Mesenchymal stem cell (in vitro differentiated cells and primary cell): Measurements from ENCODE around the gene TEN1.

ENCODE experiments used
- DNase-seq: peaks from one replicate; pipeline ENCODE4 v3.0.0-alpha.2; 2013
- H2AFZ ChIP-seq: one replicate; pipeline ENCODE4 v1.6.1; 2013; ENCODE audit warnings: low read depth, mild to moderate bottlenecking, control low read depth, inconsistent platforms, low read length, moderate library complexity
- H2AK5ac ChIP-seq: 2 replicates; pipeline ENCODE4 v1.6.1; 2013; ENCODE audit warnings: low read length, moderate library complexity, mild to moderate bottlenecking, inconsistent platforms; ENCODE audit not compliant: severe bottlenecking
- H2BK120ac ChIP-seq: one replicate; pipeline ENCODE4 v1.6.1; 2013; ENCODE audit warnings: low read depth, mild to moderate bottlenecking, inconsistent platforms, low read length, moderate library complexity
- H2BK12ac ChIP-seq, 2 experiments: one replicate each; pipeline ENCODE4 v1.6.1; 2013; ENCODE audit warnings: inconsistent platforms in 2 of 2, low read length in 2 of 2, mild to moderate bottlenecking in 2 of 2, moderate library complexity in 2 of 2, control low read depth in 1 of 2
- H2BK15ac ChIP-seq: one replicate; pipeline ENCODE4 v1.6.1; 2013; ENCODE audit warnings: mild to moderate bottlenecking, low read depth, inconsistent platforms; ENCODE audit not compliant: poor library complexity, severe bottlenecking
- H2BK5ac ChIP-seq: 2 replicates; pipeline ENCODE4 v1.6.1; 2013; ENCODE audit warnings: low read depth, mild to moderate bottlenecking, low read length, control low read depth, inconsistent platforms; ENCODE audit not compliant: poor library complexity, severe bottlenecking
- H3K14ac ChIP-seq, 2 experiments: one replicate each; pipeline ENCODE4 v1.6.1; 2013; ENCODE audit warnings: inconsistent platforms in 2 of 2, low read length in 2 of 2, control low read depth in 1 of 2, mild to moderate bottlenecking in 1 of 2, moderate library complexity in 1 of 2
- H3K18ac ChIP-seq, 2 experiments: one replicate each; pipeline ENCODE4 v1.6.1; 2013; ENCODE audit warnings: inconsistent platforms in 2 of 2, low read length in 2 of 2, control low read depth in 1 of 2, low read depth in 1 of 2, mild to moderate bottlenecking in 1 of 2
- H3K23ac ChIP-seq, 2 experiments: one replicate each; pipeline ENCODE4 v1.6.1; 2013; ENCODE audit warnings: inconsistent platforms in 2 of 2, low read length in 2 of 2, mild to moderate bottlenecking in 2 of 2, moderate library complexity in 2 of 2, control low read depth in 1 of 2
- H3K27ac ChIP-seq: 2 replicates; pipeline ENCODE4 v1.5.1; 2013; ENCODE audit warnings: mild to moderate bottlenecking, moderate library complexity, low read length, control low read depth, inconsistent platforms; ENCODE audit not compliant: poor library complexity, severe bottlenecking
- H3K27me3 ChIP-seq, 2 experiments: 2 replicates each; pipeline versions ENCODE4 v1.6.1 to v1.7.0; 2013; ENCODE audit warnings: low read length in 2 of 2, mild to moderate bottlenecking in 2 of 2, moderate library complexity in 2 of 2, control low read depth in 1 of 2, inconsistent platforms in 1 of 2; ENCODE audit not compliant: control insufficient read depth in 1 of 2, insufficient read depth in 1 of 2
- H3K36me3 ChIP-seq, 2 experiments: 2 replicates each; pipeline versions ENCODE4 v1.6.1 to v1.7.0; 2013; ENCODE audit warnings: low read length in 2 of 2, control low read depth in 1 of 2, inconsistent platforms in 1 of 2, low read depth in 1 of 2, mild to moderate bottlenecking in 1 of 2; ENCODE audit not compliant: insufficient read depth in 2 of 2, control insufficient read depth in 1 of 2
- H3K4ac ChIP-seq, 2 experiments: one replicate each; pipeline ENCODE4 v1.6.1; 2013; ENCODE audit warnings: inconsistent platforms in 2 of 2, low read length in 2 of 2, mild to moderate bottlenecking in 2 of 2, moderate library complexity in 2 of 2, control low read depth in 1 of 2, low read depth in 1 of 2
- H3K4me1 ChIP-seq: 2 replicates; pipeline ENCODE4 v1.6.1; 2013; ENCODE audit warnings: low read depth, low read length, control low read depth; ENCODE audit not compliant: control insufficient read depth, insufficient read depth
- H3K4me2 ChIP-seq: 2 replicates; pipeline ENCODE4 v1.6.1; 2013; ENCODE audit warnings: low read length, mild to moderate bottlenecking, inconsistent platforms; ENCODE audit not compliant: poor library complexity, severe bottlenecking
- H3K4me3 ChIP-seq, 2 experiments: 2 replicates each; pipeline versions ENCODE4 v1.5.1 to v1.7.0; 2013; ENCODE audit warnings: low read length in 2 of 2, mild to moderate bottlenecking in 2 of 2, control low read depth in 1 of 2, low read depth in 1 of 2; ENCODE audit not compliant: insufficient read depth in 1 of 2
- H3K79me1 ChIP-seq: replicated peaks from 2 replicates; pipeline ENCODE4 v1.6.1; 2013; ENCODE audit warnings: mild to moderate bottlenecking, control low read depth, low read length, inconsistent platforms; ENCODE audit not compliant: poor library complexity, severe bottlenecking
- H3K9ac ChIP-seq: 2 replicates; pipeline ENCODE4 v1.7.0; 2013; ENCODE audit warnings: mild to moderate bottlenecking, low read length, moderate library complexity
- H3K9me3 ChIP-seq: 2 replicates; pipeline ENCODE4 v1.7.0; 2013; ENCODE audit warnings: mild to moderate bottlenecking, low read length; ENCODE audit not compliant: control insufficient read depth
- H4K8ac ChIP-seq: one replicate; pipeline ENCODE4 v1.6.1; 2013; ENCODE audit warnings: inconsistent platforms, mild to moderate bottlenecking, low read length, moderate library complexity
- H4K91ac ChIP-seq: one replicate; pipeline ENCODE4 v1.6.1; 2013; ENCODE audit warnings: mild to moderate bottlenecking, low read length, inconsistent platforms
- whole genome bisulfite sequencing: methylation state at CpG from one replicate; pipeline ENCODE4 v1.1.7; 2013; ENCODE audit warnings: mixed read lengths; 5-methylcytosine and 5-hydroxymethylcytosine counted together

The TEN1 gene

DNA sequence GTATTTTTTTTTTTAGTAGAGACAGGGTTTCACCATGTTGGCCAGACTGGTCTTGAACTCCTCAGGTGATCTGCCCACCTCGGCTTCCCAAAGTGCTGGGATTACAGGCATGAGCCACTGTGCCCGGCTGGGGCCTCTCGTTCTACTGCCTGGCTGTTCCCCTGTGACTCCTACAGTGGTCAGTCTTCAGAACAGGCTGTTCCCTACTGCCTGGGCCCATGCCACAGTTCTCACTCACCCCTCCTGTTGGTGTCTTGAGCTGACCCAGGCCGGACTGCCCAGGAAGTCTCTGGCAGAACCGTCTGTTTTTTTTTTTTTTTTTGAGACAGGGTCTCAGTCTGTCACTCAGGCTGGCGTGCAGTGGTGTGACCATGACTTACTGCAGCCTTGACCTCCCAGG, 24.9 kb downstream of the TEN1 start:
- Histone ChIP-seq H3K9ac (no peak overlapping the region), H2BK120ac (no peak overlapping the region), H4K8ac (no peak overlapping the region), H3K27me3 (no peaks in the 10 kb centered on the region), H3K4me1 (peaks cover 14% of the 10 kb centered on the region), H2BK12ac (no peak overlapping the region), H2AFZ (no peak overlapping the region), H4K91ac (no peak overlapping the region), H2AK5ac (no peak overlapping the region), H2BK5ac (no peak overlapping the region), H3K27ac (no peak overlapping the region), H3K18ac (no peak overlapping the region), H3K23ac (no peak overlapping the region), H3K4me3 (no peak overlapping the region), H3K36me3 (peaks cover 5 to 60% of the 10 kb centered on the region in 2 experiments), H2BK15ac (no peak overlapping the region), H3K14ac (no peak overlapping the region), H3K4ac (no peak overlapping the region), H3K79me1 (peaks cover 2% of the 10 kb centered on the region), H3K9me3 (no peaks in the 10 kb centered on the region), H3K4me2 (no peak overlapping the region)
- WGBS = 96% methylated on average over 6 of the region's 6 CpGs
- DNase-seq = no peak

DNA sequence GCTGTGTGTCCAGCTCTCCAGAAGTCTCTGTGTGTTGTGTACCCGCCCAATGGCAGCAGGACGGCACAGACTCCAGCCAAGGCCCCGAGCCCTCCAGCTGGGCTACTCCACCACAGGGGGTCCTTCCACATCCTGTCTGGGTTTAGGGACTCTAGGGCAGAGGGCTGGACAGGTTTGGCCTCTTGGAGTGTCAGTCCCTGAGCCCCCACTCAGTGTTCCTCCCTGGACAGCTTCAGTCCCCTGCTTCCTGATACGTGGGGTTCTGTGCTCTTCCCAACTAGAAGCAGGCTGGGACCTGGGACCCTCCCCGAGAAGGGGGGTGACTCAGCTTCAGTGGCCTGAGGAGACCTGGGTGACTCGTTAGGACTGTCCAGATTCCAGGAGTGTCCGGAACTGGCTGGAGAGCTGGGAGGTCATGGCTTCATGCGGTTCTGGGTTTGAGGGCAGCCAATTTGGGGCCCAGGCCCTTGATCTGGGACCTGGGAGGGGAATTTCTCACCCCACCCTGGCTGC, 25.8 kb downstream of the TEN1 start:
- Histone ChIP-seq H3K18ac (no peak overlapping the region), H3K4me1 (peaks cover 14% of the 10 kb centered on the region), H3K4me3 (no peak overlapping the region), H3K27ac (peak overlapping the region; percentile 54), H3K36me3 (peaks cover 4 to 57% of the 10 kb centered on the region in 2 experiments), H3K23ac (no peak overlapping the region), H2BK12ac (no peak overlapping the region), H2AFZ (no peak overlapping the region), H3K4me2 (peak overlapping the region; percentile 12), H4K91ac (no peak overlapping the region), H3K79me1 (no peaks in the 10 kb centered on the region), H4K8ac (no peak overlapping the region), H2BK5ac (no peak overlapping the region), H3K14ac (no peak overlapping the region), H3K9me3 (no peaks in the 10 kb centered on the region), H3K9ac (no peak overlapping the region), H3K4ac (no peak overlapping the region), H2BK15ac (peak overlapping the region; percentile 12), H3K27me3 (peaks cover 0 to 4% of the 10 kb centered on the region in 2 experiments), H2AK5ac (peak overlapping the region; percentile 41), H2BK120ac (no peak overlapping the region)
- 69% methylated on average over 8 of the region's 8 CpGs for WGBS
- no peak for DNase-seq

DNA sequence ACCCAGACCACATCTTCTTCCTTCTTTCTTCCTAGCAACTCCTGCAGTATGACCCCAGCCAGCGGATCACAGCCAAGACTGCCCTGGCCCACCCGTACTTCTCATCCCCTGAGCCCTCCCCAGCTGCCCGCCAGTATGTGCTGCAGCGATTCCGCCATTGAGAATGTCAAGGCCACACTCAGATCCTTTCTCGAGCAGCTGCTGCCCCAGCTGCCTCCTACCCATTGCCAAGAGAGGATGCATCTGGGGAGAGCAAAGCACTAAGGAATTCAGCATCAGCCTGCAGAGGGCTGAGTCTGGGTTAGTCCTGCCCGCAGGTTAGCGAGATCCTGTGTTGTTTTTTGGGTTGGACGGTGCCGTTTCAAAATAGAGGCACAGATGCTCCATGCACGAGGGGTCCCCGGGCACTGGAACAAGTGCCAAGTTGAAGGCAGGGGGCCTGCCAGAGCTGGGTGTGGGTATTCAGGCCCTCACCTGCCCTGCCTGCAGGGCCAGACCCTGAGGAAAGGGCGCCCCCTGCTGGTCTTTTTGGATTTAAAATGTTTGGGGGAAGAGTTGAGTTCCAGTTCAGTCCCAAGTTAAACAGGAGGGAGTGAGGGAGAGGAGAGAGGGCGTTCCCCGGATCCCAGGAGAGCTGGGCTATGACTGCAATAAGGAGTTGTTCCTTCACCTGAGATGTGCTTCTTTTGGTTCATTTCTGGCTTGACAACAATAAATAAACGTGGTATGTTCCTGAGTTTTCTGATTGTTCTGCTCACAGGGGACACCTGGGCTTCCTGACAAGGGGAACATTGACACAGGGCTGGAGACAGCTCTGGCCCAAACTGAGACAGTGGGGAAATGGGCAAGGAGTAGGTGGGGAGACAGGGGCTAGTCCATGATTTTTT, 26.5 kb downstream of the TEN1 start:
- Histone ChIP-seq H3K9me3 (no peaks in the 10 kb centered on the region), H3K4me2 (no peak overlapping the region), H2BK15ac (no peak overlapping the region), H4K8ac (peak overlapping the region; percentile 19), H3K27me3 (peaks cover 0 to 11% of the 10 kb centered on the region in 2 experiments), H3K4ac (no peak overlapping the region), H3K23ac (no peak overlapping the region), H2BK12ac (no peak overlapping the region), H2AK5ac (no peak overlapping the region), H3K9ac (peak overlapping the region; percentile 24), H3K4me1 (peaks cover 14% of the 10 kb centered on the region), H3K14ac (no peak overlapping the region), H2BK5ac (no peak overlapping the region), H3K18ac (no peak overlapping the region), H3K27ac (peak overlapping the region; percentile 54), H2BK120ac (no peak overlapping the region), H4K91ac (peak overlapping the region; percentile 69), H3K36me3 (peaks cover 0 to 51% of the 10 kb centered on the region in 2 experiments), H2AFZ (no peak overlapping the region), H3K4me3 (no peak overlapping the region), H3K79me1 (no peaks in the 10 kb centered on the region)
- whole genome bisulfite sequencing = 77% methylated on average over 16 of the region's 16 CpGs
- DNase-seq = peak; percentile 64

DNA sequence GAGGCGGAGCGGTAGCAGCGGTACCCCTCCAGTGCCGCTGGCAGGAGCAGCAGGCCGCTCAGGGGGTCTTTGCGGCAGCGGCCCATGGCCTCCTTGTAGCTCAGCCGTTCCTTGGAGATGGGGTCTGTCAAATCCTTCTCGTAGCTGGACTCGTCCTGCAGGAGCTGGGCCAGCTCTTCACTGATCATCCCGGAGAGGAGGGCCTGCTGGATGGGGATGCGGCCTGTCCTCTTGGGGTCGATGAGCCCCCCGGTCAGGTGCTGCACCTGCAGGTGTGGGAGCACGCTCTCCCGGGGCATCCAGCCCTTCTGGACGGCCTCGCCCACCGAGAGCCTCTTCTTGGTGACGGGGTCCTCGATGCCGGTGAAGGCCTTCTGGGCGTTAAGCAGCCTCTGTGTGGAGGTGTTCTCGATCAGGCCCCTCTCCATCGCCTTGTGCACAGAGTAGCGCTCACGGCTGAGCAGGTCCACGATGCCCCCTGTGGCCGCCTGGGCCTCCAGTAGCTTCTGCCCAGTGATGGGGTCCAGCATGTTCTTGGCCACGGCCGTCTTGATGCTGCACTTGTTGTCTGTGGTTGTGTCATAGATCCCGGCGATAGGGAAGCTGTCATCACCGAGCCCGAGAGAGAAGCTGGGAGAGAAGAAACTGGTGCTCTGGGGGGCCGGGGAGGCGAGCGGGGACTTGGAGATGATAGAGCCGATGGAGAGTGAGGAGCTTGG, 28.2 kb downstream of the TEN1 start:
- no peak overlapping the region for H3K18ac ChIP-seq
- H3K36me3 ChIP-seq = peaks cover 0 to 33% of the 10 kb centered on the region in 2 experiments
- peaks cover 0 to 18% of the 10 kb centered on the region in 2 experiments for H3K27me3 ChIP-seq
- WGBS = 94% methylated on average over 39 of the region's 39 CpGs
- no peak overlapping the region for H2BK12ac ChIP-seq
- H3K4me2 ChIP-seq = no peak overlapping the region
- no peaks in the 10 kb centered on the region for H3K9me3 ChIP-seq
- DNase-seq = no peak
- no peak overlapping the region for H3K4me3 ChIP-seq
- H4K8ac ChIP-seq = no peak overlapping the region
- no peak overlapping the region for H2BK15ac ChIP-seq
- H2AFZ ChIP-seq = no peak overlapping the region
- H3K27ac ChIP-seq = no peak overlapping the region
- no peak overlapping the region for H2BK5ac ChIP-seq
- no peak overlapping the region for H4K91ac ChIP-seq
- no peak overlapping the region for H2BK120ac ChIP-seq
- H3K4ac ChIP-seq = no peak overlapping the region
- H2AK5ac ChIP-seq = no peak overlapping the region
- no peak overlapping the region for H3K23ac ChIP-seq
- peaks cover 14% of the 10 kb centered on the region for H3K4me1 ChIP-seq
- no peak overlapping the region for H3K9ac ChIP-seq
- H3K79me1 ChIP-seq = no peaks in the 10 kb centered on the region
- no peak overlapping the region for H3K14ac ChIP-seq
